H1 (cell line): Measurements from ENCODE around the gene AKAP12. TPM values are rescaled to one million over a fixed set of nuclear protein-coding genes. Genes with fewer than 3 reads are reported as not detected.

Source experiments
- CHD7 ChIP-seq: fragments of 300-600 bp; sonication (generic); IDR thresholded peaks from 2 replicates; pipeline ENCODE4 v1.7.1; 2012; ENCODE audit warnings: low read length, moderate library complexity, mild to moderate bottlenecking, inconsistent platforms; ENCODE audit not compliant: insufficient replicate concordance
- CTBP2 ChIP-seq: IDR thresholded peaks from 2 replicates; pipeline ENCODE4 v1.7.0; 2011; ENCODE audit warnings: borderline replicate concordance, mild to moderate bottlenecking, moderate library complexity, mixed read lengths, low read length; ENCODE audit not compliant: insufficient read depth, insufficient read length
- GABPA ChIP-seq: IDR thresholded peaks from 2 replicates; pipeline ENCODE4 v1.6.1; 2011; ENCODE audit warnings: mild to moderate bottlenecking, low read length, moderate library complexity, borderline replicate concordance; ENCODE audit not compliant: insufficient read depth
- USF2 ChIP-seq: IDR thresholded peaks from 2 replicates; pipeline ENCODE4 v1.6.1; 2011; ENCODE audit warnings: low read length, improper control_type of control experiment
- polyA plus RNA-seq, 7 experiments: library from polyadenylated mRNA; depleted of rRNA in 3 of 7; stranded (reverse) in 5 of 7; unstranded in 2 of 7; fragments of >200 nt in 5 of 7; fragments of 200-250 nt in 2 of 7; gene quantifications; 1 replicate in 5 of 7; 2 replicates in 1 of 7; 4 replicates in 1 of 7; pipeline versions ENCODE4 v1.2.1 to v1.2.3, GENCODE V29; 2011 to 2013; ENCODE audit warnings: missing spikeins in 2 of 7, mixed read lengths in 2 of 7
- total RNA-seq: library from RNA; stranded (reverse); fragmentation: NEBNext Ultra II Directional; extraction: Animal tissue kit (Norgen Biotek cat#: 25700); gene quantifications from 2 replicates; pipeline ENCODE4 v1.2.1, GENCODE V29; 2021

The AKAP12 gene
- total and polyA plus RNA-seq, 2 of the 8 experiments (the other 6 are each of a cell fraction or from before 2014, with no cell fraction given) = 14.6 to 79.2 TPM

GRCh38 chr6:151352410-151353396 lies 112.9 kb downstream of the AKAP12 start (continued):
- TF ChIP-seq CHD7 (no peak), CTBP2 (no peak), GABPA (no peak), USF2 (no peak)
